ENCODE results near the gene AKR7A3.
"Not testable (repeated sequence)": the region's sequence is repeated elsewhere in the genome, so short reads cannot be mapped to it uniquely, and the experiment has no call there.

The AKR7A3 gene

DNA sequence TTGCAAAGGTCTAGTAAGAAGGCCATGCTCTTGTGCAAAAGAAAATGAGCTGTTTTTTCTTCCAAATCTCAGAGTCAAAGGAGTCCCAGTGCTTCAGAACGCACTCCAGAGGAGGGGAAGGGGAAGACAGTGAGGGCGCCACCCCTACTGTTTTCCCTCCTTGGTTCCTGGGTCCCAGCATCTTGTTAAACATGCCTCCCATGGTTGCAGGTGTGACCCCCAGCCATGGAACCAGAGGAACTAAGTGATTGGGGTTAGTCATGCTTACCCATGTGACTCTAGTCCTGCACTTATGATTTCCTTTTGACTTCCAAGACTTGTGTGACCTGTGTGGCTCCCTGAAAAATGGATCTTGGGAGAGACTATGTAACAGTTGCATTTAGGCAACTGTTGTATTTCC, 6.1 kb upstream of the AKR7A3 start:
- H3K36me3 ChIP-seq (replicated peaks in 1 of 2; ENCODE audit: control insufficient read depth in 2 of 2, insufficient read depth in 2 of 2, low read length in 2 of 2): peaks cover 6 to 7% of the 10 kb centered on the region in 2 donors
- H2BK12ac ChIP-seq (ENCODE audit: low read length): no peak overlapping the region
- H2BK15ac ChIP-seq (ENCODE audit: low read length): no peak overlapping the region
- DNase-seq (ENCODE audit: low spot score): no peak
- H3K18ac ChIP-seq (ENCODE audit: low read length): no peak overlapping the region
- peaks cover 2% of the 10 kb centered on the region for H3K79me1 ChIP-seq (ENCODE audit: low read depth, low read length)
- H3K4me1 ChIP-seq (ENCODE audit: control insufficient read depth in 2 of 2, insufficient read depth in 1 of 2, low read depth in 1 of 2, low read length in 2 of 2): no peaks in the 10 kb centered on the region
- H4K91ac ChIP-seq (ENCODE audit: low read depth, low read length, poor library complexity): no peak overlapping the region
- H3K4ac ChIP-seq (ENCODE audit: low read length): no peak overlapping the region
- H3K27me3 ChIP-seq (ENCODE audit: control insufficient read depth in 3 of 3, insufficient read depth in 3 of 3, low read depth in 1 of 3, low read length in 3 of 3): no peaks in the 10 kb centered on the region
- H3K27ac ChIP-seq (replicated peaks; ENCODE audit: low read length): no peak overlapping the region
- WGBS, 2 donors (ENCODE audit: extremely low coverage in 2 of 2, insufficient read length in 2 of 2, insufficient replicate concordance in 1 of 2): no CpG with 5 or more reads among the region's 2 CpGs
- no peak overlapping the region for H4K8ac ChIP-seq (ENCODE audit: low read depth, low read length)
- H3K9me3 ChIP-seq (replicated peaks in 1 of 2; ENCODE audit: control insufficient read depth in 2 of 2, insufficient read depth in 1 of 2, low read depth in 1 of 2, low read length in 2 of 2): peaks cover 15 to 50% of the 10 kb centered on the region in 2 donors
- H2AK5ac ChIP-seq (ENCODE audit: low read depth, low read length): no peak overlapping the region
- H3K9ac ChIP-seq (ENCODE audit: low read depth, low read length, poor library complexity): no peak overlapping the region
- H3K4me3 ChIP-seq (ENCODE audit: low read length in 2 of 2): no peak overlapping the region
- H3K23ac ChIP-seq (ENCODE audit: low read depth, low read length, poor library complexity): no peak overlapping the region
- no peak overlapping the region for H3K14ac ChIP-seq (ENCODE audit: low read length)
- no peak overlapping the region for H2BK120ac ChIP-seq (ENCODE audit: low read depth, low read length)
- no peak overlapping the region for H3K4me2 ChIP-seq (ENCODE audit: insufficient read depth, low read length, poor library complexity, severe bottlenecking)
- H2BK5ac ChIP-seq (ENCODE audit: low read length): no peak overlapping the region
- H2AFZ ChIP-seq (ENCODE audit: low read length): no peak overlapping the region

DNA sequence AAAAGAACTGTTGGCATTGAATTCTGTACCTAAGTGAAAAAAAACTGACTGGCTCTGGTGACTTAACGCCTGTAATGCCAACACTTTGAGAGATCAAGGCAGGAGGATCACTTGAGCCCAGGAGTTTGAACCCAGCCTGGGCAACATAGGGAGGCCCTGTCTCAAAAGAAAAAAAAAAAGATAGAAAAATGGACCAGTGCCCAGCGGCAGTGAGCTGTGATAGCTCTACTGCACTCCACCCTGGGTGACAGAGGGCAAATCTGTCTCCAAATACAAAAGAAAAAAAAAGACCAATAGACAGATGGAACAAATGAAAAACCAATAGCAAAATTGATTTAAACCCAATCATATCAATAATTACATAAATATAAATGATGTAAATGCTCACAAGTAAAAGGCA, 674 bp upstream of the AKR7A3 start:
- Histone ChIP-seq H2BK120ac (ENCODE audit: low read depth, low read length) (no peak overlapping the region), H2BK15ac (ENCODE audit: low read length) (no peak overlapping the region), H4K8ac (ENCODE audit: low read depth, low read length) (no peak overlapping the region), H3K9me3 (replicated peaks in 1 of 2; ENCODE audit: control insufficient read depth in 2 of 2, insufficient read depth in 1 of 2, low read depth in 1 of 2, low read length in 2 of 2) (peaks cover 2 to 27% of the 10 kb centered on the region in 2 donors), H3K27ac (replicated peaks; ENCODE audit: low read length) (no peak overlapping the region), H3K4ac (ENCODE audit: low read length) (no peak overlapping the region), H3K79me1 (ENCODE audit: low read depth, low read length) (no peaks in the 10 kb centered on the region), H2AFZ (ENCODE audit: low read length) (no peak overlapping the region), H2BK5ac (ENCODE audit: low read length) (no peak overlapping the region), H2BK12ac (ENCODE audit: low read length) (no peak overlapping the region), H2AK5ac (ENCODE audit: low read depth, low read length) (no peak overlapping the region), H3K36me3 (replicated peaks in 1 of 2; ENCODE audit: control insufficient read depth in 2 of 2, insufficient read depth in 2 of 2, low read length in 2 of 2) (peaks cover 0 to 11% of the 10 kb centered on the region in 2 donors), H4K91ac (ENCODE audit: low read depth, low read length, poor library complexity) (no peak overlapping the region), H3K23ac (ENCODE audit: low read depth, low read length, poor library complexity) (no peak overlapping the region), H3K4me3 (ENCODE audit: low read length in 2 of 2) (no peak overlapping the region), H3K4me1 (ENCODE audit: control insufficient read depth in 2 of 2, insufficient read depth in 1 of 2, low read depth in 1 of 2, low read length in 2 of 2) (no peaks in the 10 kb centered on the region), H3K4me2 (ENCODE audit: insufficient read depth, low read length, poor library complexity, severe bottlenecking) (no peak overlapping the region), H3K14ac (ENCODE audit: low read length) (no peak overlapping the region), H3K9ac (ENCODE audit: low read depth, low read length, poor library complexity) (no peak overlapping the region), H3K27me3 (ENCODE audit: control insufficient read depth in 3 of 3, insufficient read depth in 3 of 3, low read depth in 1 of 3, low read length in 3 of 3) (peaks cover 0 to 6% (median 0%) of the 10 kb centered on the region in 3 experiments), H3K18ac (ENCODE audit: low read length) (no peak overlapping the region)
- no CpG with 5 or more reads among the region's 2 CpGs for WGBS, 2 donors (ENCODE audit: extremely low coverage in 2 of 2, insufficient read length in 2 of 2, insufficient replicate concordance in 1 of 2)
- no peak for DNase-seq (ENCODE audit: low spot score)

DNA sequence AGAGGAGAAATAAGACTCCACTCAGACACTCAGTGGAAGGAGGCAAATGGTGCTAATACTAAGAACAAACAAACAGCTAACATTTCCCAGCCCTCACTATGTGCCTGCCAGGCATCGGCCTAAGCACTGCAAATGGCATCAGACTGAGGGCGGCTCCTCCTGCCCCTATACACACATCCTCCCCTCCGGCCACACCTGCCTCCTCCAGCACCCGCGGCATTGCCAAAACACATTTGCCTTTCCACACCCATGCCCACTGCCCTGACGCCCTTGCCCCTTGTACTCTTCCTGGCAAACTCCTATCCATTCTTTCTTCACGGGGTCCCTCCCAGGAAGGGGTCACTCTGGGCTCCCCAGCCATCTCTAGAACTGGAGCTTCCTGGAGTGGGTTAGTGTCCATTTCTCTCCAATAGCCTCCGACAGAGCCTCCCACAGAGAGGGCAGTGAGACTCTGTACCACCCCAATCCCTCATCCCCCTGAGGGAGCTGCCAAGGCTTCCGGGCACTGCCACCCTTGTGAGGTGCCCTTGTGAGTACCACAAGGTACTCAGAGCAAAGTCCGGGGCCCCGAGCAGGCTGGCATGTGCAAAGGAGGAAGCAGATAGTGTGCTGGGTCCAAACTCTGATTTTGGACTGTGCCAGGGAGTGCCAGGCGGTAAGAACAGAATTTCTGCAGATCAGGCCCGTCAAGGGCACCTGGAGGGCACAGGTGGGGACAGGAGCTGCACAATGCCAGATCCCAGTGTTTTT, 959 bp downstream of the AKR7A3 start:
- Histone ChIP-seq H3K27ac (replicated peaks; ENCODE audit: low read length) (no peak overlapping the region), H3K4me2 (ENCODE audit: insufficient read depth, low read length, poor library complexity, severe bottlenecking) (no peak overlapping the region), H3K9ac (ENCODE audit: low read depth, low read length, poor library complexity) (no peak overlapping the region), H3K4me3 (ENCODE audit: low read length in 2 of 2) (no peak overlapping the region), H3K18ac (ENCODE audit: low read length) (no peak overlapping the region), H3K9me3 (replicated peaks in 1 of 2; ENCODE audit: control insufficient read depth in 2 of 2, insufficient read depth in 1 of 2, low read depth in 1 of 2, low read length in 2 of 2) (peaks cover 0 to 12% of the 10 kb centered on the region in 2 donors), H3K27me3 (ENCODE audit: control insufficient read depth in 3 of 3, insufficient read depth in 3 of 3, low read depth in 1 of 3, low read length in 3 of 3) (peaks cover 0 to 6% (median 0%) of the 10 kb centered on the region in 3 experiments), H2BK120ac (ENCODE audit: low read depth, low read length) (no peak overlapping the region), H2AK5ac (ENCODE audit: low read depth, low read length) (no peak overlapping the region), H4K8ac (ENCODE audit: low read depth, low read length) (no peak overlapping the region), H2BK15ac (ENCODE audit: low read length) (no peak overlapping the region), H4K91ac (ENCODE audit: low read depth, low read length, poor library complexity) (no peak overlapping the region), H3K23ac (ENCODE audit: low read depth, low read length, poor library complexity) (no peak overlapping the region), H3K36me3 (replicated peaks in 1 of 2; ENCODE audit: control insufficient read depth in 2 of 2, insufficient read depth in 2 of 2, low read length in 2 of 2) (peaks cover 0 to 9% of the 10 kb centered on the region in 2 donors), H2BK12ac (ENCODE audit: low read length) (no peak overlapping the region), H3K4ac (ENCODE audit: low read length) (no peak overlapping the region), H3K14ac (ENCODE audit: low read length) (no peak overlapping the region), H2AFZ (ENCODE audit: low read length) (no peak overlapping the region), H3K79me1 (ENCODE audit: low read depth, low read length) (no peaks in the 10 kb centered on the region), H3K4me1 (ENCODE audit: control insufficient read depth in 2 of 2, insufficient read depth in 1 of 2, low read depth in 1 of 2, low read length in 2 of 2) (no peaks in the 10 kb centered on the region), H2BK5ac (ENCODE audit: low read length) (no peak overlapping the region)
- DNase-seq (ENCODE audit: low spot score): no peak
- WGBS, 2 donors (ENCODE audit: extremely low coverage in 2 of 2, insufficient read length in 2 of 2, insufficient replicate concordance in 1 of 2): no CpG with 5 or more reads among the region's 13 CpGs

DNA sequence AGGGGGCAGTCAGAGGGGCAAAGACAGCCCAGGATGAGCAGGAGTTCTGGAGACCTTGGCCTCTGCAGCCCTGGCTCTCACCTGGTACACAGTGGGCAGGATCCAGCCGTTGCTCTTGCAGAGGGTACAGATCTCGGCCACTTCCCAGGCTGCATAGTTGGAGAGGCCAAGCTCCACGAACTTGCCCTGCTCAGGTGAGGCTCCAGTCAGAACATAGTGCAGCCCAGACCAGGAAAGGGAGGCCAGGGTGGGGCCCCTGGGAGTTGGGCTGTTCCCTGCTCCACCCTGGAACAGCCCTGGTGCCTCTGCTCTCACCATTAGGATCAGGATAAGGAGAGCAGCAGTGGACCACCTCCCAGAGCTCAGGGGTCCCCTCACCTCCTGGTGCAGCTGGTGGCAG, 2.8 kb downstream of the AKR7A3 start:
- WGBS, 2 donors (ENCODE audit: extremely low coverage in 2 of 2, insufficient read length in 2 of 2, insufficient replicate concordance in 1 of 2): no CpG with 5 or more reads among the region's 3 CpGs
- not testable (repeated sequence) for H4K8ac ChIP-seq (ENCODE audit: low read depth, low read length); H3K4me2 ChIP-seq (ENCODE audit: insufficient read depth, low read length, poor library complexity, severe bottlenecking); H3K23ac ChIP-seq (ENCODE audit: low read depth, low read length, poor library complexity); H3K4me3 ChIP-seq (ENCODE audit: low read length in 2 of 2); H3K27me3 ChIP-seq (ENCODE audit: control insufficient read depth in 3 of 3, insufficient read depth in 3 of 3, low read depth in 1 of 3, low read length in 3 of 3); H2BK120ac ChIP-seq (ENCODE audit: low read depth, low read length); H3K9ac ChIP-seq (ENCODE audit: low read depth, low read length, poor library complexity); H3K9me3 ChIP-seq (replicated peaks in 1 of 2; ENCODE audit: control insufficient read depth in 2 of 2, insufficient read depth in 1 of 2, low read depth in 1 of 2, low read length in 2 of 2); H4K91ac ChIP-seq (ENCODE audit: low read depth, low read length, poor library complexity); H3K79me1 ChIP-seq (ENCODE audit: low read depth, low read length); H3K14ac ChIP-seq (ENCODE audit: low read length); H2AK5ac ChIP-seq (ENCODE audit: low read depth, low read length); DNase-seq (ENCODE audit: low spot score); H2BK12ac ChIP-seq (ENCODE audit: low read length); H2AFZ ChIP-seq (ENCODE audit: low read length); H3K4me1 ChIP-seq (ENCODE audit: control insufficient read depth in 2 of 2, insufficient read depth in 1 of 2, low read depth in 1 of 2, low read length in 2 of 2); H2BK15ac ChIP-seq (ENCODE audit: low read length); H2BK5ac ChIP-seq (ENCODE audit: low read length); H3K4ac ChIP-seq (ENCODE audit: low read length); H3K27ac ChIP-seq (replicated peaks; ENCODE audit: low read length); H3K18ac ChIP-seq (ENCODE audit: low read length)
- H3K36me3 ChIP-seq (replicated peaks in 1 of 2; ENCODE audit: control insufficient read depth in 2 of 2, insufficient read depth in 2 of 2, low read length in 2 of 2): peaks cover 2 to 12% of the 10 kb centered on the region in 2 donors
